Measurements from ENCODE around the gene POFUT2.

The POFUT2 gene

GRCh38 chr21:45282283-45283034 lies 5.2 kb downstream of the POFUT2 start:
- no peak for DNase-seq

- DNase-seq, result no peak
Measured at GRCh38 chr21:45281411-45282282, 6.0 kb downstream of the POFUT2 start.

DNA sequence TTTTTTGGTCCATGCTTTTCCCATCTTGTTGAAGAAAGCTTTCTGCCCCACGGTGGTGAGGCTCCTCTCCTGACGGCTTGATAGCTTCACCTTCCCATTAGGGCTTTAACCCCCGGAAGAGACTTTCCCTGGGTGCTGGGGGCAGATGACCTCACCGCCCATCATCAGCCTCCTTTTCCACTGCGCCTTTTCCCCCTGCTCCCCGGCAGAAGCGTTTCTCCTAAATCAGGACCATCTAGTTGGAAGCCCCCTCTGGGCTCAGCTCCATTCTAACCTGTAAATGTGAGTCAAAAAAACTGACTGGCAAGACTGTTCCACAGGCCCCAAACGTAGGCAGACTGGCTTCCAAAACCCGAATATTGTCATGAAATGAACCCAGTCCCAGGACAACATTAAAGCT lies 6.7 kb downstream of the POFUT2 start:
- DNase-seq, result no peak

GRCh38 chr21:45280178-45280821 lies 7.4 kb downstream of the POFUT2 start:
- DNase-seq, result no peak

DNA sequence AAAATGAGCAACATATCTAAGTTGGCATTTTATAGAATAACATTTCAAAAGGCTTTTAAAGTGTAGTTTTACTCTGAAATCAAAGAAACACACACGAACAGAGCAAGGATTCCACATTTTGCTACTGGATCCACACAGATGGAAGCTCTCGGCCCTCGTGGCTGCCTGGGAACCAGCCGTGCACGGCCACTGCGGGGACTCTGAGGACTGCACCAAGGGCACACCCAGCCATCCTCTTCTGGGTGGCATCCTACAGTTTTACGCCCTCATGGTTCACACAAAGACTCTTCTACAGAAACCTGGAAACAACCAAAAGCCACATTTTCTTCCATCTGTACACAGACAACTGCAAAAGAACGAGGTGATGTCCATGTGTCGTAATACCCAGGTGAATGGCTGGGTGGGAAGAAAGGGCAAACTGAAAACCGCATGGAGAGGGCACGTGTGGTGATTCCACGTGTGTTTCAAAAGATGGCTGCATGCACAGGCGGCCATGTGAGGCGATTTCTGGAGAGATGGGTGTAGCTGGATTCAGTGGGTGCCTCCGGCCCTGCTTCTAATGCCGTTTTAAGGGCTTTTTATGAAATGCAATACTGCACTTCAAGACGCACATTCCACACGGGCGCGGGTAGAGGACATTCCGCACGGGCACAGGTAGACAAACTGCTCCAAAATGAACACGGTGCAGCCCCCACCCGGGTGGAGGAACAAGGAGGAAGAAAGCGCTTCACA lies 8.1 kb downstream of the POFUT2 start:
- DNase-seq, result no peak

DNA sequence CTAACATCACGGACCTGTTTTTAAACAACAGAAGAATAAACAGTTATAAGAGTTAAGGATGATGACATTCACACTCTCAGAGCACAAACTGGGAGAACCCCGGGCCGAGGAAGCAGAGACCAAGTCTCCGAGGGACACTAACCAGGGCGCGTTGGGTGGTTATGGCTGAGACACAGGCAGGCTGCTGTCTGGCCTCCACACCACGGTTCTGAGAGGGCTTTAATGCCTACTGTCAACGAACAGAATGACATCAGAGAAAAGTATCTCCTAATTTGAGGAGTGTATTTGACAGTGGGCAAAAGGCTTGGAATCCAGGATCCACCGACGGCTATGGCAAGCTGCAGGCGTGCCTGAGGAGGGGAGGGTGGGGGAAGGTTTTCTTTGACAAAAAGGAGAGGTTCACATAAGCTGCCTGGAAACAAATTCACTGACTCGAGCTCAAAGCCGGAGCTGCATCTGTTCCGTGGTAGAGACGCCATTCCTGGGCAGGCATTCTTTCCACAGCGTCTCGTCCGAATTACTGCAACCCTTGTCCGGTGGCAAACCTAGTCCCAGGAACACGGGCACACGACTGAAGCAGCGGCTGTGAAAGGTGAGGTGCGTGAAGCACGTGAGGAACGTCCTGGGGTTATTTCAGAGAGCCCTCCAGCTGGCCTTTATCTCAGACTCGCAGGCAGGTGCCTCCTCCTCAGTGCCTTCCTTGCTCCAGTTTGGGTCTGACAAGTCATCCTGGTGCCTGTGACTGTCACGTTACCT lies 9.4 kb downstream of the POFUT2 start:
- DNase-seq, result no peak

GRCh38 chr21:45277101-45278045 lies 10.3 kb downstream of the POFUT2 start:
- DNase-seq, result no peak

- DNase-seq, result no peak
Measured at GRCh38 chr21:45276596-45276995, 11.1 kb downstream of the POFUT2 start.

DNA sequence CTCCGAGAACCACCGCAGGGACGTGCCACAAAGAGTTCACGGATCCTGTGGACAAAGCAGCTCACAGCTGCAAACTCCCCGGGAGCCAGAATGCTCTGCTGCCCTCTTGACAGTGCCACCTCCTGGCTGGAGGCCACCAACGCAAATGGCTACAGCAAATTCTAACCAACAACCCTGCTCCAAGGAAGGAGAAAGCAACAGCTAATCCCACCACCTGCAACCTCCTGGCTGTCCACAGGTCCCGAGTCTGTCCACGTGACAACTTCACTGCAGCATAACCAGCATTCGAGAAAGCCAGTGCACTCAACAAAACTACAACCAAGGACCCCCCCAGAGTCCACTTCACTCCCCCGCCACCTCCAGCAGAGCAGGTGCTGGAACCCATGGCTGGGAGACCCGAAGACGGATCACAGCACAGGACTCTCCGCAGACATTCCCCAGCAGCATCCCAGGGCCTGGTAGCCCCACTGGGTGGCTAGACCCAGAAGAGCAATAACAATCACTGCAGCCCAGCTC lies 17.3 kb downstream of the POFUT2 start:
- no peak for DNase-seq

- no peak for DNase-seq
Measured at GRCh38 chr21:45269861-45270260, 17.8 kb downstream of the POFUT2 start.

GRCh38 chr21:45267390-45267760 lies 20.3 kb downstream of the POFUT2 start:
- DNase-seq, result no peak

DNA sequence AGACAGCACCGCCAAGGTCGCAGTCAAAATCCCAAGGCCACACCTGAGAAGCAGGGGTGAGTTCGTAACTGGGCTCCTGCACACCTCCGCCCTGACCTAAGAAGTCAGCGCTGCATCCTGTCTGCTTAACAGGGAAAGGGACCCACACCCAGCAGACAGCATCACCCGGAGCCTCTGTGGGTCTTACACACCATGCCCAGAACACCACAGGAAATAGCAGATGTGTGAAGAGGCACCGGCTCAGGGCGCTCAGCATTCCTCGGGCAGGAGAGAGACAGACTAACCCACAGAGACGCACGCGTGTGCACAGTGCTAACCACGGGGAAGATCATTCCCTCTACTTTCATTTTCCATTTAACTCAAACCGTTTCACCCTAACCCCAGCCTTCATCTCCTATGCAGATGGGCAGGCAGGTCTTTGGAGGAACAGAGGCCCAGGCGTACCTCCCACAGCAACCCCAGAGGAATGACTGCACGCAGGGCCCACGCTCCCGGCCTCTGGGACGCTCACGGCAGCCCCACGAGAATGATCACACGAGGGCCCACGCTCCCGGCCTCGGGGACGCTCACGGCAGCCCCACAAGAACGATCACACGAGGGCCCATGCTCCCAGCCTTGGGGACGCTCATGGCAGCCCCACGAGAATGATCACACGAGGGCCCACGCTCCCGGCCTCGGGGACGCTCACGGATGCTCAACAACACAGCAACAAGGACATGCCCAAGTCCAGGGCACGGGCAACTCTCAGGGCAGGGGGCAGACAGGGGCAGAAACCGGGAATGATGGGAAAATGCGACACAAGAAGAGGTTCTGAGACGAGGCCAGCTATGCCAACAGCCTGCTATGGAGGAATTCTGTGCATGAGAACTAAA lies 20.9 kb downstream of the POFUT2 start:
- no peak for DNase-seq

- no peak for DNase-seq
Measured at GRCh38 chr21:45265721-45266517, 21.8 kb downstream of the POFUT2 start.

DNA sequence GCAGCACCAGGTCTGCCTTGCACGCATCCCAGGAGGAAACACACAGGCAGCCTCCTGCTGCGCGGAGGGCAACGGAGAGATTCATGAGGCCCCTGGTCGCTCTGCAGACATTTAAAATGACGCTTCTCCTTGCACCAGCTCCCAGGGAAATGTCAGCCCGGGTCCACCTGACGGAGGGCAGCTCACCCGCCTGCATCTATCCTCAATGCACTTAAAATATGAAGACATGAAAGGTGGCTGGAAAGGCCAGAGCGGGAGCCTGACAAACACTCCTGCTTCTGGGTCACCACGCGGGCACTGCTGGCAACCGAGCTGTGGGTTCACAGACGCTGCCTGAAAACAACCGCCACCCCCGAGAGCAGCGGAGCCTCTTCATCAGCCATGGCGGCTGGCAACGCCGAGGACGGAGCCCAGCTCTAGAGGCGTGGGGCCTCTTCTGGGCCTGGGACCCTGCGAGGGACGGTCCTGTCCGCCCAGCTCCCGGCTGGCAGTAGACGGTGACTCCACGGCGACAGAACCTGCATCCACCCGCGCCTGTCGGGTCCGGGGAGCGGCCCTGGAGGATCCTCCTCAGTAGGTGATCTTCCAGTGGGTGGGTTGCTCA lies 22.7 kb downstream of the POFUT2 start:
- DNase-seq, result no peak

DNA sequence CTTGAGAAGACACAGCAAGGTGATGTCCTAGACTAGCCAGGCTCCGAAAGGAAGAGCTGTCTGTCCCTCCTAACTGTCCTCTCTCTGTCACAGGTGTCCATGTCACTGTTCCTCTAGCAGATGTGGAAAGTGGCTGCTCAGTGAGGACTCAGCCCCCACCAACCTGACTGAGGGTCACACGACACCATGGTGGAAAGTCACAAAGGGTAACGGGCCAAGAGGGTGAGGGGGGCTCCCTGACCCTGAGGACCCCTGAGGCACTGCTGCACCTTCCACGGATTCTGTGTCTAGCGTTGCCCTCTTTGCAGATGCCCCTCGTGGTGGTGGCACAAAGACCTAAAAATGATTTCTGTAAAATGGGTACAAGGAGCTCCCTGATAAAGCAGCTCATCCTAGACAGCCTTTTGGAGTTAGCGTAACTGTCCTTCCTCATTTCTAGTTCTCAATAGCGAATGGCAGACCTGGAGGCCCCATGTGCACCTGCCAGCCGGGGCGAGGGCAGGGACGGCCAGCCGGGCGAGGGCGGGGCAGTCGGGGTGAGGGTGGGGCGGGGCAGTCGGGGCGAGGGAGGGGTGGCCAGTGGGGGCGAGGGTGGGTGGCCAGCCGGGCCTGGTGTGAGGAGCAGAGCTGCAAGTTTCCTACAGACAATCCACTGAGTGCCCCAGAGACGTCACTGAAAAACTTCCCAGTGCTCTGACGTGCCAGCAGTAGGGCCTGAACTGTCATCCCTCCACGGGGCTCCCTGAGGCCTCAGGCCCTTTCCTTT lies 23.4 kb downstream of the POFUT2 start:
- DNase-seq, result no peak

- DNase-seq, result no peak
Measured at GRCh38 chr21:45263534-45263933, 24.2 kb downstream of the POFUT2 start.

DNA sequence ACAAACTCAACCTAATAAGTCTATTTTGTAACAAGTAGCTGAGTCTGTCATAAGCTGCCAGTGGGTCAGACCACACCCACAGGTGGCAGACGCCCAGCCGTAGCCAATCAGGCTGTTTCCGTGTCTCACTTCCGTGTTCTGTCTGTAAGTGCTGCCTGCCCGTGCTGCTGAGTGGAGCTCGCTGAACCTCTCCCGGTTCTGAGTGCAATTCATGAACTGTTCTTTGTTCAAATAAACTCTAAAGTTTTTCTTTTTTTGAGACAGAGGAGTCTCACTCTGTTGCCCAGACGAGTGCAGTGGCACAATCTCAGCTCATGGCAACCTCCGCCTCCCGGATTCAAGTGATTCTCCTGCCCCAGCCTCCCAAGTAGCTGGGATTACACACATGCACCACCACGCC lies 25.1 kb downstream of the POFUT2 start:
- DNase-seq, result peak in 1 of 2 experiments; percentile 22
